Pulmonary artery endothelial cell (primary cell): ENCODE data around the gene CCDC160. TPM values are rescaled to one million over a fixed set of nuclear protein-coding genes. Genes with fewer than 3 reads are reported as not detected.
"Not testable (repeated sequence)": the region's sequence is repeated elsewhere in the genome, so short reads cannot be mapped to it uniquely, and the experiment has no call there.

Experiments used
- DNase-seq: peaks from one replicate; pipeline ENCODE4 v3.0.0-alpha.2; 2011; ENCODE audit warnings: low read depth, low spot score
- total RNA-seq: library from RNA; depleted of rRNA; stranded (reverse); fragments of >200 nt; gene quantifications from 2 replicates; pipeline ENCODE4 v1.2.3, GENCODE V29; 2014

Gene CCDC160
- not detected in 2 replicates for total RNA-seq

DNA sequence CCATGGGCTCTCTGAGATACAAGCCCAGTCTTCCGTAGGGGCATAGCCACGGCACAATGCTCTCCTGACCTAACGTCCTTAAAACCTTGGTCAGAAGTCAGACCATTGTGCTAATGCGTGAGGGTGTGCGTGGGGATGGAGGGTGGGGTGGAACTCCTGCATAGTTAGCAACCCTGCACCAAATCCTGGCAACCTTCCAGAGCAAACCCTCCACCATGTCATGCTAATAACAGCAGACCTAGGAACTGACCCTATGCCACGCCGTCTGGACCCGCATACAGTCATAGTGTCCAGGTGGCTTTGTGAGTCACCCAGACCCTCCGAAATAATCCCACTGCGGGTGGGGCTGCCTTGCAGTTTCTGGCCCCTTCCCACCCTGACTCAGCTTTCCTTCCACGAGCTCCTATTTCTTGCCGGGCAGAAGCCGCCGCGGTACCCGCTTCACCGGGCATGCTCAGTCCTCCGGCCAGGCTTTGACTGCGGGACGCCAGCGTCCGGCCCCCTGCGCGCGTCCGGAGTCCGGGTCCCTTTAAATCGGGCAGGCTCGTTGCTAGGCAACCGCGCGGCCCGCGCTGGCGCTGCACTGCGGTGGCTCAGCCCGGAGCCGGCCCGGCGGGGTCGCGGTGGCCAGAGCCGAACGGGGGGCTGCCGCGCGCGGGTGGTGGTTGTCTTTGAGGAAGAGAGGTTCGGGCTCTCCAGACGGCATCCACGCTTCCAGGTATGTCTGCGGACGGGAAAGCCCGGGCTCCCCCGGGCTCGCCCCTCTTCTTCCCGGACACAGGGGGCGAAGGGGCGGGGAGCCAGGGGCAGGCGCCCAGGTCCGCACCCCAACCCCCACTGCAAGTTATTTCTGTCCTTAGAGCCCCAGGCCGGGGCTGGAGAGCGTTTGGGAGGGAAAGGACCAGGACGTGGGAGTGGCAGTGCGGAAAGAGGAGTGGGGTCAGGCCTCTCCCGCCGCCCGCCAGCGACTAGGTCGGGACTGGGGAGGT, at the start of gene CCDC160:
CCDC160 (plus strand) TSS at position 557 of the 989 bp plus-strand sequence. CDS start 7,619 bp downstream, outside the sequence.
- DNase-seq = no peak

DNA sequence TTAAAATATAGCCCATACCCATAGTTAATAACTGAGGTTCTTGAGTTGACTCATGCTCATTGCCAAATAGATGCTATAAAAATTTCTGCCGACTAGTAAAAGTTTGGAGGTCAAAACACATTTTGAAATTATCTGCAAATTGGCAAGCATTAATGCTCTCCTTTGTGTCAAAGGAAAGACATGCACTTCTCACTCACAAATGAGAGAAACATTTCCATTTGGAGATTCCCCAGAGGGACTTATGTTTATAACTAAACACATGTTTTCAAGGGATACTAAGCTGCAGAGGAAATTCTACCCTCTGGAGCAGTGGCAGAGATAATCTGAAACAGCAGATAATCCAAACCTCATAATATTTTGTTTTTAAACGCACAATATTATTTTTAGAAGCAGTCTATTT, 45.7 kb upstream of the CCDC160 start:
- DNase-seq = no peak

DNA sequence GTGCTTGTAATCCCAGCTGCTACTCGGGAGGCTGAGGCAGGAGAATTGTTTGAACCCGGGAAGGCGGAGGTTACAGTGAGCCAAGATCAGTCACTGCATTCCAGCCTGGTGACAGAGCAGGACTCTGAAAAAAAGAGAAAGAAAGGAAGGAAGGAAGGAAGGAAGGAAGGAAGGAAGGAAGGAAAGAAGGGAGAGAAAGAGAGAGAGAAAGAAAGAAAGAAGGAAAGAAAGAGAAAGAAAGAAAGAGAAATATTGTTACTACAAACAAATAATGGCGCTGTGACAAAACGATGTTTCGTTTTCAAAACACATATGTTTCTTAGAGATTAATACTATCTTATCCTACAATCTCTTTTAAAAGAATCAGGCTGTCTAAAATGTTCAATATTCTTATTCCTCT, 42.1 kb upstream of the CCDC160 start:
- no peak for DNase-seq

DNA sequence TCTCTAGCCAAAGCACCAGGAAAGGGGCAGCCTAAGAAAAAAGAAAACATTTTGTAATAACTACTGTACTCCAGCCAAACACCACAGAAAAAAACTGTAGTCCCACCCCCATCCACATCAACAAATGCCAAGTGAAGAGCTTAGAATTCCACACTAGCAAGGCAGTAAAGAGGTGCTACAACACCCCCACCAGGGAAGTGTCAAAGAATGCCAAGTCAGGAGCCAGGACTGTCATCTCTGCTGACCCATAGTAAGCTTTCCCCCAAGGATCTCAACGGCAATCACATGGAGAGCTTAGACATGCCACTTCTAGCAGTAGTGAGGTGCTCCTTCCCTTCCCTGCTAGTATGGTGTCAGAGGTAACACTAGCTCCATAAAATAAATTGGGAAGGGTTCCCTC, 34.4 kb upstream of the CCDC160 start:
- no peak for DNase-seq

DNA sequence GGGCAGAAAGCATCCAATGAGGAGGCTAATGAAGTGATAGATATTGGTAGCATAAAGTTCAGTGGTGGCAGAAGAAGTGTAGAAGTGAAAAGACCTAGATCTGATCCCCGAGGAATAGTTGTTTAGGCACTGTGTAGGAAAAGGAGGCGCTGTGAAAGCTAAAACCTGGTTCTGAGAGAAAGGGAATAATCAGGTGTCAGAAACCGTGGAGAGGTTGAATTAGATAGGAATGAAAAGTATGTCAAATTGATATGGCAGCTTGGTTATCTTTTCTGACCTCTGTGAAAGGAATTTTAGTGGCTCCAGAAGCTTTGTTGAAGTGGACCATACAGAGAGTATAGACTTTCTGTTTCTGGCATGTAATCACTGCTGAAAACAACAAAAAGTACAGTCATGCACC, 30.8 kb upstream of the CCDC160 start:
- DNase-seq = no peak

DNA sequence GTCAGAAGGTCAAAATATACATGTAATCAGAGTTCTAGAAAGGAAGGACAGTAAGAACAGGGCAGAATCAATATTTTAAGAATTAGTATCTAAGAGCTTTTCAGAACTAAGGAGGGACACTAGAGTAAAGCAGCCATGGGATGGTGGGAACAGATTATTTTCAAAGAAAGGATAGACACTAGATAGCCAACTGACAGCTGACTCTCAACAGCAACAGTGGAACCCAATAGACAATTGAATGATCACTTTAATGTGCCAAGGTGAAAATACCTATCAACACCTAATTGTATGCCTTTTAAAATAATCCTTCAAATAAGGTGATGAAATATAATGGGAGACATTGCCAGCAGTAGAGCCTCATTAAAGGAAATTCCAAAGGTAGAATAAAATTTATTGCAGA, 26.5 kb upstream of the CCDC160 start:
- DNase-seq = no peak

DNA sequence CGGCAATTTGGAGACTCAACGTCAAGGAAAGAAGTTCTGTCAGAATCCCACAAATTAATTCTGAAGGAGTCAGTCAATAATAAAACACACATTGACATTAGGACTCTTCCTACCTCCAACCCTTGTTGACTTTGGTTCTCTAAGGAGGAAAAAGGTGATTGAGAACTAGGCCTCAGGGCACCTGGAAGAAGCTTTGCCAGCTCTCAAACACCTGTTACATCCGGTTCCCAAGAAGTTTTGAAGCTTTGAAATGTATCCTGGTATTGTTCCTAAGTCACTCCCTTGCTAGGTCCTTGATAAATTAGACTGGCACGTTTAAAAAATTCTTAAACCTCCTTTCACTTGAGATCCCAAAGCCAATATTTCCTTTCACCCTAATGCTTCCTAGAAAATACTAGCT, 1.7 kb upstream of the CCDC160 start:
- no peak for DNase-seq

DNA sequence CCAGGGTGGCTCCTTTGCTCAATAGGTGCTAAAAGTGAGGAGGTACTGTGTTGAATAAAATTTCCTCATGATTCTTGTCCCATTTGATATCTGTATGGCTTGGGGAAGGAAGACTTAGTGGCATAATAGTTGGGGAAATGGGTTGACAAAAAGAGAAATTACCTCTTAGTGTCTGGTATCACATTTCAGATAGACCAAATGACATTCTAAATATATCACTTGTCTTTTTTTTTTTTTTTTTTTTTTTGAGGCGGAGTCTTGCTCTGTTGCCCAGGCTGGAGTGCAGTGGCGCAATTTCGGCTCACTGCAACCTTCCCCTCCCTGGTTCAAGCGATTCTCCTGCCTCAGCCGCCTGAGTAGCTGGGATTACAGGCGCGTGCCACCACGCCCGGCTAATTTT, 1.2 kb downstream of the CCDC160 start:
- DNase-seq = not testable (repeated sequence)

DNA sequence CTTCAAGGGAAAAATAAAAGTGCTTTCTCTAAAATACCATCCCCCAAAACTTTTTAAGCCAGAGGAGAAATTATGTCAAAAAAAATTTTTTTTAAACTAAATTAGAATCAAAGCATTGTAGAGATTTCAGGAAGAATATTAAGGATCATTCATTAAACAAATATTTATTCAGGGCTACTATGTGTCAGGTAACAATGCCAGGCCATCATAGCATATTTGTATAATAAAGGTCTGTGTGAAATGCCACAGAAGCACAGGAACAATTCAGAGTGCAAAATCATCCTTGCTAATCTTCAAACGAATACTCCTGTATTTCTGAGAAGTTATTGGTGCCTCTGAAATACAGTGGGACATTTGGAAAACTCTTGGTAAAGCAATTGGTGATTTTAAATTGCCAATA, 2.0 kb downstream of the CCDC160 start:
- no peak for DNase-seq

DNA sequence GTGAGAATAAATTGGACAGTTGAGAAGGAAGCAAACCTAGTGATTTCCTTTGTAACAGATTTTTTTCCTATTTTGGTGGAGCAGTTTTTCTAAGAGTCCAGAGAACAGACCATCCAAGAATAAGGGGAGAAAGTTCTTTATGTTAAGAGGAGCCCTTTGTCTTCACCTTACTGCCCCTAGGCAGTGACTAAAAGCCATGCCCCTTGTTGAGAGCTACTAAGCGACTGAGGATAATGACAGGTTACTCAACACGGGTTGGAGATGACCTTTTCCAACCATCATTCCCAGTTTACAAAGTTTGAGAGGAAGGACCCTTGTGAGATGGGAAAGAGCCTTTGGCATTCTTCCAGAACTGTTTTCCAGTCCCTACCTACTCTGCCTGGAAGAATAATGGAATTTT, 3.2 kb downstream of the CCDC160 start:
- DNase-seq = no peak

DNA sequence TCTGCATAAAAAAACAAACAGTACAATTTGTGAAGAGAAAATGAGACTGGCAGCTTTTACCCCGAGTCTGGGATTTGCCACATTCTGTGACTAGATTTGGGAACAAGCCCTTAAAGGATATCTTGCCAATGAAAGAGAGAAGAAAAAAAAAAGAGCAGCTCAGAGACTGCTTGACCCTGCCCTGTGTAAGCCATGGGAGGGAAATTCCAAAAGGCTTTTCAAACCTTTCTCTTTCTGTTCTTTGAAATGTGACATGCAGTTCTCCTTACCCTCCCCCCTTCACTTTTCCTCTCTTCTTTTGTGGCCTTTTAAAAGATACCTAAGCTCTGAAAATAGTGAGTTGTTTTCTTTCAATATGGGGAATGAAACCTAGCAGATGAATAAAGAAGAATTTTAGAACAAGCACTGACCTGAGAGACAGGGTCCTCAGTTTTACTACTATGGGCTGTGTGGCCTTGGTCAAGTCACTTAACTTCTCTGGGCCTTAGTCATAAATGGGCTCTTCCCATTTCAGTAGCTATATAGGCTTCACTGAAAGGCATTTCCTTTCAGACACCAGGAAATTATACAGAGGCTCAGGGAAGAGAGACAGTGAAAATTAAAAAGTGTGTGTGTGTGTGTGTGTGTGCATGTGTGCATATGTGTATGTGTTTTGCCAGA, 5.1 kb downstream of the CCDC160 start:
- no peak for DNase-seq

DNA sequence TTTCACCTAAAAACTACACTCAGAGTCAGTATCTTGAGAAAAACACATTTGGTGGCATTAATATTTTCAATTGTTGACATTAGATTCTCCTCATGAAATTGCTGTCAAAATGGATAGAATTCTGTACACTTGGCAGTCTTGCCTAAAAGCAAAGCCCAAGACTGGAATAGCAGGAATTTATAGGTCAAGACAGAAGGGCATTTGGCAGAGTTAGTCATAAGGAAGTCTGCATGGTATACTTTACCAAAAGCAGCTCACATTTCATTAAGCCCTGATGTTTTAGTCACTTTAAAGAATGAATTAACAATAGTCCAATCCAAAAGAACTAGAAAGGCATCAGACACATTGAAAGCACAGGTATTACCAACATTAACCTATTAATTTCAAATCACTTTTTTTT, 7.1 kb downstream of the CCDC160 start:
- DNase-seq = no peak

DNA sequence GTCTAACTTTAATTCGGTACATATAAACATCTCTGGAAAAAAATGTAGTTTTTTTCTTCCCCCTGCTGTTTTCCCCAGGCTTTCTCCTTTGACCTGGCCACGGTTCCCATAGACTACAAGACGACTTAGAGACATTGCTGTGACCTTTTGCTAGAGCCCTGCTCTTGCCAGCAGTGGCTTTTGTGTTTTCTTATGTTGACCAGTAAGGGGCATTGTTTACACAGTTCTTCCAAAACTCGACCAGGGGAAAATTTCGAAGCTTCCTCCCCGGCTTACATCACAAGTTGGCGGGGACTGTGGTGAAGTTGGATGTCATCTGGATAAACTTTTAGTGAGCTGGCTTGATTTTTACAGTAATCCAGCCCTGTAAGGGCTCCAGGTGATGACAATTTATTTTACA, 9.3 kb downstream of the CCDC160 start:
- no peak for DNase-seq

DNA sequence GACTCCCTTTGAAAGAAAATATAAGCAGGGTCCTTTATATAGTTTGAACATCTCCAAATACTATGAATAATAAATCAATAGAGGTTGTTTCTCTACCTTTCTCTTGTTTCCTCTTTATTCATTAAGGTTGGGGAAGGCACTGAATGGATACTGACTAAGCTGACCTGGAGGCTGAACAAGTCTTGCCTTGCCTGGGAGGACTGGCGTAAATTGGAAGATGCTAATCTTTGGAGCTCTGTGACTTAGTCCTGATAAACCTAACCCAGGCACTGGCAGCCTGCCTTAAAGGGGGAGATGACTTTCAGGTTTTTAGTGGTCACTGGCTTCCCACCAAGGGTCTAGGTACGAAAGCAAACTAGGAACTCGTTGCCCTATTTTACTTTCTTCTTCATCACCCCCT, 10.5 kb downstream of the CCDC160 start:
- no peak for DNase-seq

DNA sequence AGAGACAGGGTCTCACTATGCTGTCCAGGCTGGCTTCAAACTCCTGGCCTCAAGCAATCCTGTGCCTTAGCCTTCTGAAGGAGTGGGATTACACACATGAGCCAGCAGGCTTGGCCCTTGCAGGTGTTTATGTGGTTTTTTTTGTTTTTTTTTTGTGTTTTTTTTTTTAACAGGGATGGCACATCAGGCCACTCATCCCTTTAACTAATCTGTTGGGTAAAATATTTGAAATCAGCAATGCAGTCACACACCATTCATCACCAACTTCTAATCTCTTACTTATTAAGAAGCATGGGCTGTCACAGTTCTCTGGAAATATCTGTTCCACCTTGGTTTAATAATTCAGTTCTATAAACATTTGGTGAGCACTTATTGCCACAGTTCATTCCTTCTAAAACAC, 12.3 kb downstream of the CCDC160 start:
- DNase-seq = no peak

DNA sequence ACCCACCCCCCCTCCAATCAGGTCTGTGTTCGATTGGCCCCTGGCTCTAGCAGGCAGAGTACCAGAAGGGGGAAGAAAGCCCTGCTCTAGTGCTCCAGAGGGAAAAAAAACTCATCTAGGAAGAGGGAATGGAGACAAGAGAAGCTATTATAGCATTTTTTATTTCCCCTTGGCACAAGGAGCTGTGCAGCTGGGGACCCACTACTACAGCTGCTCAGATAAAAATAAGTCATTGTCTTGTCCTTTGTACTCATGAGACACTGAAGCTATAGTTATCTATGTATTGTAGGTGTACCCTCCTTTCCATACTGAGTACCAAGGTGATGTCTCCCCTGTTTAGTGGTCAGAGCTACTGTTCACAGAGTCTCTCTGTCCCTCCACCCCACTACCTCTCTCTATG, 14.3 kb downstream of the CCDC160 start:
- no peak for DNase-seq

DNA sequence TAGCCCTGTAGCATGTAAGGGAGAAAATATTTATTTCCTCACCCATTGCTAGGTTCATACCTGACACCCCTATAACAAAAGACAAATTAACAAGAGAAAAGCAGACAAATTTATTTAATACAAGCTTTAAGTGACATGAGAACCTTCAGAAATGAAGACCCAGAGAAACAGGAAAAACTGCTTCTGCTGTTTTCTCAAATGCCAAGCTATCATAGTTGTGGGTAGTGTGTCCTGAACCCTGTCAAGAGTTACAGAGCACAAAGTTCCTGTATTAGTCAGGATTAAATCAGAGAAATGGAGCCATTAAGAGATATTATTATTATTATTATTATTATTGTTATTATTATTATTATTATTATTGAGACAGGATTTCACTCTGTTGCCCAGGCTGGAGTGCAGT, 17.5 kb downstream of the CCDC160 start:
- no peak for DNase-seq

DNA sequence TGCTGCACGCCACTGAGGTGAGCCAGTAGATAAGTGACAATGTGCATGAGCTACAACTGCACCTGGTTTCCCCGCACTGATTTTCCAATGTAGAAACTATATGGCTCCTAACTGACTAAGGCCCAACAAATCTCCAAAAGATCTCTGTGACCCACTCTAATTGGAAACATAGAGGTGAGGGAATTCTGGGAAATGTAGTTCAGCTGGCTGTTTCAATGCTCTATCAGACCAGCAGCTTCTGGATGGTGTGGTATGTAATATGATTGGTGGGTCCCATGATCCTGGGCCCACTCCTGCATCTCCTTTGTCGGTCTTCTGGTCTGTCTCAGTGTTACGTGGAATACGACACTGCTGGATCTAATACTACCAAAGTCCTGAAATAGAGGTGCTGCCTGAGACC, 18.6 kb downstream of the CCDC160 start:
- no peak for DNase-seq

DNA sequence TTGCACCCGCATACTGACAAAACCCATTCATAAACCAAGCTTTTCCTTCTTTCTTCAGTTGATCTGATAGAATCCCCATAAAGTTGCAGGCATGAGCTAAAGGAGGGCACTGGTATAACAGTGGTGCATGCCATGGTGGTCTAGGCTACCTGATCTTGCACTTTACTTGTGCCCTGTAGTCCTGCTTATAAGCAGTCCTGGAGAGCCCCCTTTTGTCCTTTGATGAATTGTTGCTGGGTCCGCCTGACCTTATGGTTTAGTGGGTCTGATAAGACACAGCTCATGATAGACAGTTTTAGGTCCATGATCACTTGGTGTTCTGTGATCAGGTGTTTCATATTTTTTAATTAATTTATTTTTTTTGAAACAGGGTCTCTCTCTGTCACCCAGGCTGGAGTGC, 19.7 kb downstream of the CCDC160 start:
- DNase-seq = no peak

DNA sequence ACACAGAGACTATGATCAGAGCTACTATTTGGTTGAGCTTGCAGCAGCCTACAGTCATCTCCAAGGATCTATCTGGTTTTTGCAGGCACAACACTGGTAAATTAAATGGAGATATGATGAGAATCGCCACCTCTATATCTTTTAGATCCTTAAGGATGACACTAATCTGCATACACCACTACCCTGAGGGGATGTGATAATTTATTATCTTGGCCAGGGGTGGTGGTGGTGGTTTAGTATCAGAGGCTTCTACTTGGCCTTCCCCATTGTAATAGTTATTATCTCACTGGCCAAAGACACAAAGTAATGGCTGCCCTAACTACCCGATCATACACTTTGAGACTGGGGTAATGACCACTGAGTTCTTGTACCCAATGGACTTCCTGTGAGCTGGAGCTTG, 21.2 kb downstream of the CCDC160 start:
- no peak for DNase-seq

DNA sequence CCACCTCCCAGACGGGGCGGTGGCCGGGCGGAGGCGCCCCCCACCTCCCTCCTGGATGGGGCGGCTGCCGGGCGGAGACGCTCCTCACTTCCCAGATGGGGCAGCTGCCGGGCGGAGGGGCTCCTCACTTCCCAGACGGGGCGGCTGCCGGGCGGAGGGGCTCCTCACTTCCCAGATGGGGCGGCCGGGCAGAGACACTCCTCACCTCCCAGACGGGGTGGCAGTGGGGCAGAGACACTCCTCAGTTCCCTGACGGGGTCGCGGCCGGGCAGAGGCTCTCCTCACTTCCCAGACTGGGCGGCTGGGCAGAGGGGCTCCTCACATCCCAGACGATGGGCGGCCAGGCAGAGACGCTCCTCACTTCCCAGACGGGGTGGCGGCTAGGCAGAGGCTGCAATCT, 49.0 kb downstream of the CCDC160 start:
- not testable (repeated sequence) for DNase-seq

DNA sequence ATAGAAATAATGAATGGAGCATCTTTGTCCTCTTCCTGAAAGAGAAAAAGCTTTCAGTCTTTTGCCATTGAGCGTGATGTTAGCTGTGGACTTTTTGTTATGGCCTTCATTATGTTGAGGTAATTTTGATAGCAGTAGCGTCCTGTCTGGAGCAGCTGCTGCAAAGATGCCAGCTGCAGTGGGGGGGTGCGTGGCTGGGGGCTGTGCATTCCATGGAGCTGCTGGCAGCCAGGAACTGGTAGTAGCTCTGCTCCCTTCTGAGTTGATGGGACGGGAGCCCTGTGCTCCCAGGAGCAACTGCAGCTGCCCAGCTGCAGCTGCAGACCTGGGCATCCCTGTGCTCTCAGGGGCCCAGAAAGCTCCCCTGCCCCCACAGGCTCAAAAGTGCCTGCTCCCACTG, 50.4 kb downstream of the CCDC160 start:
- no peak for DNase-seq

DNA sequence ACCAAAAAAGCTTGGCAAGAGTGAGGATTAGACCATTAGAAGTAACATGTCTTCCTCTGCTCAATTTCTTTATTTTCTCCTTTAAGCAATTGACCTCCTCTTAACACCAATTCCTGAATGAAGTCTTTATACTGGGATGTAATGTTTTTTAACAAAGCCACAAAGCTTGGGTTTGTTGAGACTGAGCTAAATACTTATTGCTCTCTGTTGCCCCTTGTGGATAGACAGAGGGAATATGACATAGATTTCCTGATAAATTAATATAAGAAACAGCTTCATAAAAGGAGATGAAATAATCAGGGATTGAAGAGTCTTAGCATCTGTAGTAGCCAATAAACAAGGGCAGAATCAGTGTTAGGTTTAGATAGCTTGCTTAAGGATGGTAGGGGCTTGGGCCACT, 57.6 kb downstream of the CCDC160 start:
- DNase-seq = no peak
